ENCODE results near the gene LRIG2.

The LRIG2 gene

GRCh38 chr1:113169591-113169990 is 96.6 kb downstream of the LRIG2 start:
- no peak for DNase-seq (ENCODE audit: low read depth)

GRCh38 chr1:113170519-113170918 is 97.5 kb downstream of the LRIG2 start:
- DNase-seq (ENCODE audit: low read depth): no peak

DNA sequence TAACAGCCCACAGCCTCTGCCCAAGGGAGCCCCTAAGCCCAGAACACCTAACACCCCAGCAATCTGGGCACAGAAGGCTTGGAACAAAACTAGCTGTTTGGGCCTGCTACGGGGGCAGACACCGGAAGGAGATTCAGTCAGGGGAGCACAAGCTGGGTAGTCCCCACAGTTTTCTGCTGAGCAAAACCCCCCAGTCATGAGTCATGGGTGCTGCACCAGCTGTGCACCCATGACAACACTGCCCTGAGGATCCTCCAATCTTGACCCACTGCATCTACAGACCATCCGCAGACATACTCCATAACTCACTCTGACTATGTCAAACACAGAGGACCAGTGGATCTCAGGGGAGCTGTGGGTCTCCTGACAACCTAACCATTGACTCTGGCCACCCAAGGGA is 105.1 kb downstream of the LRIG2 start:
- no peak for DNase-seq (ENCODE audit: low read depth)

GRCh38 chr1:113178522-113178921 is 105.5 kb downstream of the LRIG2 start:
- DNase-seq (ENCODE audit: low read depth): no peak

Data from stimulated activated CD8-positive, alpha-beta memory T cell treated with anti-CD3 and anti-CD28 coated beads, Interleukin-15, amount 100 ng/mL, for 1 hour (primary cell).